ENCODE data around the gene CAST.
"Not testable (repeated sequence)": the region's sequence is repeated elsewhere in the genome, so short reads cannot be mapped to it uniquely, and the experiment has no call there.

The CAST gene

GRCh38 chr5:96716007-96716406 is 53.8 kb downstream of the CAST start:
- DNase-seq, result no peak

DNA sequence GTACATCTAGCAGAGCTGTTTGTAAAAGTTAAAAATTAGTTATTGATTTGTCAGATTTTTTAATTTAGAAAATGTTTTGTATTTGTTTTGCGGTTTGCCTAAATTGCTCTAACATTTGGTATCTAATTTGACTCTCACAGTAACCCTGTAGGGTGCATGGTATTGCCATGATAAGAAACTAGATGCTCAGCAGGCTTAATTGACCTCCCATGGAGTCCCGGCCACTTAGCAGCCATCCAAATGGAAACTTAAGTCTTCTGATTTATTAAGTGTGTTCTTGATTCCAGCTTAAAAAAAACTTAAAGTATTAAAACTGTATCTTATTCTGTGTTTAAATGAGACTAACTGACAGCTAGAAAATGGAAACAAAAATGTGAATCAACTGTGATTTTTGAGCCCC is 54.5 kb downstream of the CAST start:
- no peak for DNase-seq

GRCh38 chr5:96717874-96718273 is 55.7 kb downstream of the CAST start:
- DNase-seq, result no peak

DNA sequence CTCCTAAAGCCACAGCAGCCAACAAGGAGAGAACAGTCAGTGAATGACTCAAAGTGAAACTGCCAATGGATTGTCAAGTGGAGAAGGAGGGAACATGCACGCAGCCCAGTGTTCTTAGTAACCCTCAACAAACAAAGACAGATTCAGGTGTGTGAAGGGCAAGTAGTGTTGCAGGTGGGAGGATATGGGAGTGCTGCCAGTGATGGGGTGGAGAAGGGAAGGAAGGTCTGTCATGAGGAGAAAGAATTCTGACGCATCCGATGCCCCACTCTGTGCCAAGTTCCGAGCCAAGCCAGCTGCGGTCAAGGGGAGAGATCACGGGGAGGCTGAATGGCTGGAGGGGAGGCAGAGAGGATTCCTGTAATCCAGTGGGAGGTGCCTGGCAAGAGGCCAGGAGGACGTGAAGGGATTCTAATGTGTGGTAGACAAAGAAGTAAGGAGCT is 56.5 kb downstream of the CAST start:
- no peak for DNase-seq

DNA sequence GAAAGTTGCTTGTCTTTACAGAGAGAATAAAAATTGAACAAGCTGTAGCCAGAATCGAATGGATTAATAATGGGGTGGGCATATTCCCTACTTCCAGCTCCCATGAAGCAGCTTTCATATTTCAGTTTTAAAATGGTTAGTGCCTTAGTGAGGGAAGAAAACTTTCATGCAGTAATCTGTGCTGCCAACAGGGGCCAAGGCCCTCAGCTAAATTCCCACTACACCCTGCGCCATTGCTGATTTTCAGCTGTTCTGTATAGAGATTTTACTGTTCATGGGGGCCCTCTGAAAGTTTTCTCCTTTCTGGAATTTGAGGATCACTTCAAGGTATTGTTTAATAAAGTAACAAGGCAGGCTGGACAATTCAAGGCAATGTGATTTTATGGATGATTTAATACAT is 58.2 kb downstream of the CAST start:
- DNase-seq, result no peak

- DNase-seq, result no peak
Observed at GRCh38 chr5:96721351-96721977, 59.3 kb downstream of the CAST start.

DNA sequence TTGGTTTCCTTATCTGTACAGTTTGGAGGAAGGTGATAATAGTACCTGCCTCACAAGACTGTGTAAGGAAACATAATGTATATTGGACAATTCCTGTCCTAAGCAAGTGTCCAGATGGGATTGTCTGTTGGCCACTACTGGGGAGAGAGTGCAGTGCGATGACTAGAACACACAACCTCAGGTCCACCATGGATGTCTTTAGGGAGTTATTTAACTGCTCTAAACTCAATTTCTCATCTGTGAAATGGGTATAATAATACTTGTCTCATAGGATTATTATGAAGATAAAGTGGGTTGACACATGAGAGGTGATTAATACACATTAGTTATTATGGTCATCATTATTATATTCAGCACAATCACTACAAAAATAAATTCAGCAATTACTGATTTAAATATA is 63.1 kb downstream of the CAST start:
- DNase-seq, result no peak

GRCh38 chr5:96726802-96727201 is 64.6 kb downstream of the CAST start:
- no peak for DNase-seq

DNA sequence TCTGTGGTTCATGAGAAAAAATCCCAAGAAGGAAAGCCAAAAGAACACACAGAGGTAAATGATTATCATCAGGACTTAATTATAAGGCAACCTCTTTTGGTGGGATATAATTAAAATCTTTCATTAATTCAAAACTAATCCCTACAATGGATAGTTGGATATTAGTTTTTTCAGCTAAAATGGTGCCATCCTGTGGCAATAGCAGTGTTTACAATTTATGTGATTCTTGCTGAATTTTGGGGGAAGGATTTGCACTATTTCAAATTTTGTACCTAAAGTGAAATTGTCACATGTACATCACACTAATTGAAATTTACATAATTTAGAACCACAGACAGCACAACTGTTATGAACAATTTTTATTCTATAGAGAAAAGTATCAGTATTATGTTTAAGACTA is 67.0 kb downstream of the CAST start:
- DNase-seq, result no peak

GRCh38 chr5:96730586-96730985 is 68.4 kb downstream of the CAST start:
- DNase-seq, result no peak

- DNase-seq, result no peak
Observed at GRCh38 chr5:96733771-96734500, 71.8 kb downstream of the CAST start.

DNA sequence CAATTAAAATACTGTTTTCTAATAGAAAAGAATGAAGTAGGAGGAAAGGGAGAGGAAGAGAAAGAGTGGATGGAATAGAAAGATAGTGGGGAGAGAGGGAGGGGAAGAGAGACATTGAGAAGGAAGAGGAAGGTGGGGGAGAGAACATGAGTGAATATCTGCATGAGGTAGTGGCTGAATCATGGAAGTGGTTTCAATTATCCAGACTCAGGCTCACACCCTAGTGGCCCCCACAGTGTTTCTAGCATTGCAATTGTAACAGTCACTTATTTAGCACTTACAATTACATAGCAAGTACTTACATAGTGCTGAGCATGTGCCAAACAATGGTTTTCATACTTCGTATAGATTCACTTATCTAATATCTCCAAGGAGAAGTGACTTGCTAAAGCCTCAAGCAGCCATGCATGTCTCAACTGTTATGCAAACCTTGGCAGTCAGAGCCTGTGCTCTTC is 72.7 kb downstream of the CAST start:
- no peak for DNase-seq

DNA sequence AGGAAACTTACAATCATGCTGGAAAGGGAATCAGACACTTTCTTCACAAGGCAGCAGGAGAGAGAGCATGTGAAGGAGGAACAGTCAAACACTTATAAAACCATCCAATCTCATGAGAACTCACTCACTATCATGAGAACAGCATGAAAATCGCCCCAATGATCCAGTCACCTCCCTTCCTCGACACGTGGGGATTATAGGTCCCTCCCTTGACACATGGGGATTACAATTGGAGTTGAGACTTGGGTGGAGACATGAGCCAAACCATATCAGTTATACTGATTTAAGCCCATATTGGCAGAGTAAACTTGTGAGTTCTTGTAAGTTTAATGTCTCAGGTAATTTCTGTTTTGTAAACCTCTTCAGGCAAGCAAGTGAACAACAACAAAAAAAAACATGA is 74.8 kb downstream of the CAST start:
- no peak for DNase-seq

DNA sequence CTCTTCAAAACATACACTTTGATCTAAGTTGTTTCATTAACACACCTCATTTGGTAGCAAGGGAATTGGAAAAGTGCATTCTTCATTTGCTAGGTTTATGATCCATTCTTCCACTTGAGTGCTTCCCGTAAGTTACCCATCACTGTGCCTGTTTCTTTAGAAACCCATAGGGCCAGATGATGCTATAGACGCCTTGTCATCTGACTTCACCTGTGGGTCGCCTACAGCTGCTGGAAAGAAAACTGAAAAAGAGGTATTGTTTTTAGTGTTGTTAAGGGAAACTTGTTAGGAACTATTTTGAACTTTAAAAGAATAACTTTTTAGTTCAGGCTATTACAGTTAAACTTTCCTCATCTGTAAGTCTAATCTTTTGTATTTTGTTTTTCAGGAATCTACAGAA is 78.9 kb downstream of the CAST start:
- DNase-seq, result no peak

GRCh38 chr5:96741891-96742309 is 79.7 kb downstream of the CAST start:
- no peak for DNase-seq

GRCh38 chr5:96742538-96742937 is 80.4 kb downstream of the CAST start:
- no peak for DNase-seq

GRCh38 chr5:96743065-96743768 is 81.0 kb downstream of the CAST start:
- no peak for DNase-seq

GRCh38 chr5:96743805-96744204 is 81.6 kb downstream of the CAST start:
- no peak for DNase-seq

DNA sequence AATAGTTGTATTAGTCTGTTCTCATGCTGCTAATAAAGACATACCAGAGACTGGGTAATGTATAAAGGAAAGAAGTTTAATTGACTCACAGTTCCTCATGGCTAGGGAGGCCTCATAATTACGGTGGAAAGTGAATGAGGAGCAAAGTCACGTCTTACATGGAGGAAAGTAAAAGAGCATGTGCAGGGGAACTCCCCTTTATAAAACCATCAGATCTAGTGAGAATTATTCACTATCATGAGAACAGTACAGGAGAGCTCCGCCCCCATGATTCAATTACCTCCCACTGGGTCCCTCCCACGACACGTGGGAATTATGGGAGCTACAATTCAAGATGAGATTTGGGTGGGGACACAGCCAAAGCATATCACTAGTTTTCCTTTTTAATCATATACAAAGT is 82.0 kb downstream of the CAST start:
- not testable (repeated sequence) for DNase-seq

GRCh38 chr5:96745025-96745424 is 82.8 kb downstream of the CAST start:
- no peak for DNase-seq

DNA sequence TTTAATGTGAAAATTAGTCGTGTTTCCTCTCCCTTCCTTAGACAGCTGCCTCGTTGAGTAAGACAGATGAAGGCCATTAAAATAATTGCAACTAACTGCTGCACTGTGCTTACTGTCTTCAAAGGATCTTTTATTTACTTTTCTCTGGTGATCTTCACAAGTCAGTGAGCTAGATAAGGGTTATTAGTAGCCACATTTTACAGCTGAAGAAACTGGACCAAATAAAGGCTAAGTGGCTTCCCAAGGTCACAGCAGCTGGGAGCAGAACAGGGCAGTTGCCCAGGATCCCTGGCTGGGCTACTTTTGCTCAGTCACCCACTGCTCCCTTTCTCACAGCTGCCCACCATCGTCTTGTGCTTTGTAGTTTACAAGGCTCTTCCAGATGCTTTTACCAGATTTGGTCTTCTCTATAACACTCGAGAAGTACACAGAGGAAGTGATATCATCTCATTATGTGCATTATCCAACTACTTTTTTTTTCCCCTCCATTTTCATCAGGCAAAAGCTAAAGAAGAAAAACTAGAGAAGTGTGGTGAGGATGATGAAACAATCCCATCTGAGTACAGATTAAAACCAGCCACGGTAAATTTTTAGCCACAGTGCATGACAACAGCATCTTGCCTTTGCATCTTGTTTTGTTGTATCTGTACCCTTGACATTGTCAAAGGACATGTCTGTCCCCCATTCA is 83.8 kb downstream of the CAST start:
- no peak for DNase-seq

GRCh38 chr5:96747720-96748119 is 85.5 kb downstream of the CAST start:
- DNase-seq, result no peak

GRCh38 chr5:96750110-96750822 is 88.1 kb downstream of the CAST start:
- no peak for DNase-seq

All from SIG-M5 (cell line).